MCF 10A (cell line): ENCODE results near the gene B3GNT9. TPM values are rescaled to one million over a fixed set of nuclear protein-coding genes. Genes with fewer than 3 reads are reported as not detected.

Experiments used
- BruUV-seq: library from RNA; stranded (reverse); fragments of 400-500 nt; replicated peaks from 2 replicates; lab custom pipeline; 2021; lab: Mats Ljungman, UMichigan
- CTCF ChIA-PET: fragments of 300-600 bp; sonication (Branson Sonifier 250); formaldehyde crosslinking; extraction: SDS; loops from one replicate; lab custom pipeline; 2021; ENCODE audit warnings: antibody characterized with exemption, inconsistent platforms; lab: Yijun Ruan, JAX
- POLR2A ChIA-PET: fragments of 300-600, 350-650 bp; sonication (Branson Sonifier 250); formaldehyde crosslinking; extraction: SDS; loops from one replicate; lab custom pipeline; 2020; ENCODE audit warnings: antibody characterized with exemption, inconsistent platforms; lab: Yijun Ruan, JAX
- DNase-seq: peaks from one replicate; pipeline ENCODE4 v3.0.0-alpha.2; 2018; ENCODE audit not compliant: unreplicated experiment
- H3K27ac Mint-ChIP-seq: one replicate; pipeline ENCODE4 v1.8.0; 2022; ENCODE audit warnings: mild to moderate bottlenecking, low read depth, mixed read lengths; ENCODE audit not compliant: unreplicated experiment
- H3K27me3 Mint-ChIP-seq: one replicate; pipeline ENCODE4 v1.8.0; 2022; ENCODE audit warnings: mixed read lengths; ENCODE audit not compliant: insufficient read depth, unreplicated experiment
- H3K36me3 Mint-ChIP-seq: one replicate; pipeline ENCODE4 v1.8.0; 2022; ENCODE audit warnings: mild to moderate bottlenecking, moderate library complexity, mixed read lengths; ENCODE audit not compliant: insufficient read depth, unreplicated experiment
- H3K4me1 Mint-ChIP-seq: one replicate; pipeline ENCODE4 v1.8.0; 2022; ENCODE audit warnings: mixed read lengths; ENCODE audit not compliant: insufficient read depth, unreplicated experiment
- H3K4me3 Mint-ChIP-seq: one replicate; pipeline ENCODE4 v1.8.0; 2022; ENCODE audit warnings: mild to moderate bottlenecking, moderate library complexity, mixed read lengths; ENCODE audit not compliant: unreplicated experiment
- H3K9me3 Mint-ChIP-seq: one replicate; pipeline ENCODE4 v1.8.0; 2022; ENCODE audit warnings: mixed read lengths; ENCODE audit not compliant: unreplicated experiment
- CTCF ChIP-seq: fragments of 200-600 bp; IDR thresholded peaks from one replicate; pipeline ENCODE4 v1.8.0; 2022; ENCODE audit warnings: antibody characterized with exemption, mild to moderate bottlenecking; ENCODE audit not compliant: unreplicated experiment
- intact Hi-C: fragments of 100-400 bp; cut with micrococcal nuclease; formaldehyde crosslinking; loops from 2 replicates; pipeline ENCODE4 v1.14.1; 2022
- total RNA-seq: library from RNA; stranded (reverse); gene quantifications from 2 replicates; pipeline ENCODE4 v1.2.3, GENCODE V29; 2022

Gene B3GNT9
- total RNA-seq, 1 experiment from 2014 or later: 0.84 TPM

- no peak for DNase-seq
- POLR2A ChIA-PET: interaction anchor here (0.6 to 4.6 kb wide), 8 partner anchors 9 to 174 kb away, joined by 3 to 94 read pairs (median 5); partner anchors contain the start of genes NOL3 and TMEM208
- H3K4me3 Mint-ChIP-seq: peak overlapping the region; percentile 84
- TSS peak; percentile 21 for BruUV-seq
- H3K36me3 Mint-ChIP-seq: peaks cover 13% of the 10 kb centered on the region
- no peaks in the 10 kb centered on the region for H3K27me3 Mint-ChIP-seq
- peaks cover 12% of the 10 kb centered on the region for H3K4me1 Mint-ChIP-seq
- no peaks in the 10 kb centered on the region for H3K9me3 Mint-ChIP-seq
- no peak for TF ChIP-seq CTCF
- no peak overlapping the region for H3K27ac Mint-ChIP-seq
- CTCF ChIA-PET: interaction anchor here (0.7 to 5.1 kb wide), 10 partner anchors 11 to 221 kb away, joined by 3 to 29 read pairs (median 4); partner anchors contain the start of gene TMEM208
- intact Hi-C loops: no loop called here
These were observed 7.3 kb upstream of the B3GNT9 start for GRCh38 chr16:67157892-67158635.

GRCh38 chr16:67157106-67157748 lies 6.4 kb upstream of the B3GNT9 start:
- intact Hi-C loops: no loop called here

GRCh38 chr16:67156143-67156844 lies 5.5 kb upstream of the B3GNT9 start:
- TF ChIP-seq CTCF: no peak
- Mint-ChIP-seq H3K4me3 (no peak overlapping the region), H3K36me3 (peaks cover 7% of the 10 kb centered on the region), H3K27me3 (no peaks in the 10 kb centered on the region), H3K27ac (no peak overlapping the region), H3K4me1 (peaks cover 14% of the 10 kb centered on the region), H3K9me3 (no peaks in the 10 kb centered on the region)
- ChIA-PET POLR2A (interaction anchor here (1.8 kb wide), 1 partner anchor 17 kb away, joined by 6 read pairs; no protein-coding TSS in a partner anchor), CTCF (interaction anchor here (0.6 to 5.1 kb wide), 11 partner anchors 9 to 360 kb away, joined by 3 to 29 read pairs (median 4); no protein-coding TSS in a partner anchor)
- DNase-seq: no peak
- intact Hi-C loops: no loop called here
- no TSS peak for BruUV-seq

More at GRCh38 chr16:67157106-67157748, 6.4 kb upstream of the B3GNT9 start:
- DNase-seq: no peak
- Mint-ChIP-seq H3K27ac (no peak overlapping the region), H3K4me3 (no peak overlapping the region), H3K27me3 (no peaks in the 10 kb centered on the region), H3K9me3 (no peaks in the 10 kb centered on the region), H3K36me3 (peaks cover 13% of the 10 kb centered on the region), H3K4me1 (peaks cover 14% of the 10 kb centered on the region)
- BruUV-seq: no TSS peak
- ChIA-PET CTCF (interaction anchor here (0.6 to 5.1 kb wide), 9 partner anchors 10 to 361 kb away, joined by 3 to 29 read pairs (median 4); partner anchors contain the start of gene TMEM208), POLR2A (interaction anchor here (0.6 to 1.8 kb wide), 5 partner anchors 8 to 175 kb away, joined by 3 to 6 read pairs (median 5); partner anchors contain the start of gene NOL3)
- no peak for TF ChIP-seq CTCF
